Measurements from ENCODE around the gene CSNK2B. TPM values are rescaled to one million over a fixed set of nuclear protein-coding genes. Genes with fewer than 3 reads are reported as not detected.

The CSNK2B gene
- total and polyA plus RNA-seq, 9 of the 15 experiments (the other 6 are each of a cell fraction or from before 2014, with no cell fraction given), result 120 to 1,126 (median 529) TPM

GRCh38 chr6:31702819-31703716, 37.2 kb downstream of the CSNK2B start, which contains the start of gene ABHD16A (continued):
- peak; percentile 53; the same call in 1 of the 2 replicates for TF ChIP-seq DIDO1 (tag; IDR thresholded peaks at IDR 0.05; ENCODE audit: low read depth)
- no peak for TF ChIP-seq TCF15 (CRISPR knock-in tag; IDR thresholded peaks at IDR 0.05)
- peak; percentile 99 for TF ChIP-seq HNRNPLL (IDR thresholded peaks at IDR 0.05; ENCODE audit: low read depth, low read length, poor library complexity, severe bottlenecking)
- no peak for TF ChIP-seq ZNF780A (CRISPR knock-in tag; IDR thresholded peaks at IDR 0.05)
- TF ChIP-seq ZNF143 (CRISPR knock-in tag; IDR thresholded peaks at IDR 0.05), result no peak
- TF ChIP-seq E2F3 (CRISPR knock-in tag; IDR thresholded peaks at IDR 0.05), result no peak
- TF ChIP-seq PHB (CRISPR knock-in tag; IDR thresholded peaks at IDR 0.05), result peak; percentile 82; the same call in 1 of the 2 replicates
- TF ChIP-seq PHF8 (IDR thresholded peaks at IDR 0.05; ENCODE audit: borderline replicate concordance, low read length), result peak; percentile 98
- peak; percentile 23; the same call in 1 of the 2 replicates for TF ChIP-seq STAT5A (IDR thresholded peaks at IDR 0.05; ENCODE audit: borderline replicate concordance, low read length)
- TF ChIP-seq ZBTB9 (CRISPR knock-in tag; IDR thresholded peaks at IDR 0.05), result peak; percentile 85
- TF ChIP-seq POLR2G (IDR thresholded peaks at IDR 0.05; ENCODE audit: low read depth, low read length), result peak; percentile 98
- TF ChIP-seq FOSL1 (tag; conservative IDR thresholded peaks at IDR 0.05), result peak; percentile 62; the same call in 1 of the 2 replicates
- TF ChIP-seq ZBTB17 (CRISPR knock-in tag; IDR thresholded peaks at IDR 0.05), result peak; percentile 97
- TF ChIP-seq STAT5B (CRISPR knock-in tag; IDR thresholded peaks at IDR 0.05), result no peak
- TF ChIP-seq MXD1 (CRISPR knock-in tag; IDR thresholded peaks at IDR 0.05; ENCODE audit: borderline replicate concordance, poor library complexity, severe bottlenecking), result no peak
- no peak for TF ChIP-seq WHSC1 (IDR thresholded peaks at IDR 0.05; ENCODE audit: low read length)
- peak; percentile 99 for TF ChIP-seq CUX1 (CRISPR knock-in tag; IDR thresholded peaks at IDR 0.05)
- no peak for TF ChIP-seq U2AF2 (optimal IDR thresholded peaks at IDR 0.05; ENCODE audit: low read depth, low read length)
- peak in 2 of 3 experiments; percentile 83 to 86 for TF ChIP-seq YY1 (IDR thresholded peaks at IDR 0.05; ENCODE audit: borderline replicate concordance in 1 of 3, control insufficient read depth in 1 of 3, extremely low read depth in 1 of 3, insufficient read depth in 3 of 3, insufficient read length in 1 of 3, insufficient replicate concordance in 2 of 3, low read depth in 1 of 3, low read length in 2 of 3)
